GM12891 (cell line): ENCODE measurements around the gene IRF5.

ENCODE experiments used
- POLR2A ChIP-seq: IDR thresholded peaks from 2 replicates; pipeline ENCODE4 v1.6.1; 2011; ENCODE audit warnings: low read depth, low read length, control low read depth
- POLR2AphosphoS5 ChIP-seq: IDR thresholded peaks from 2 replicates; pipeline ENCODE4 v1.6.1; 2011; ENCODE audit warnings: low read depth, low read length, control low read depth
- TAF1 ChIP-seq: IDR thresholded peaks from 2 replicates; pipeline ENCODE4 v1.6.1; 2011; ENCODE audit warnings: low read depth, low read length, control low read depth

DNA sequence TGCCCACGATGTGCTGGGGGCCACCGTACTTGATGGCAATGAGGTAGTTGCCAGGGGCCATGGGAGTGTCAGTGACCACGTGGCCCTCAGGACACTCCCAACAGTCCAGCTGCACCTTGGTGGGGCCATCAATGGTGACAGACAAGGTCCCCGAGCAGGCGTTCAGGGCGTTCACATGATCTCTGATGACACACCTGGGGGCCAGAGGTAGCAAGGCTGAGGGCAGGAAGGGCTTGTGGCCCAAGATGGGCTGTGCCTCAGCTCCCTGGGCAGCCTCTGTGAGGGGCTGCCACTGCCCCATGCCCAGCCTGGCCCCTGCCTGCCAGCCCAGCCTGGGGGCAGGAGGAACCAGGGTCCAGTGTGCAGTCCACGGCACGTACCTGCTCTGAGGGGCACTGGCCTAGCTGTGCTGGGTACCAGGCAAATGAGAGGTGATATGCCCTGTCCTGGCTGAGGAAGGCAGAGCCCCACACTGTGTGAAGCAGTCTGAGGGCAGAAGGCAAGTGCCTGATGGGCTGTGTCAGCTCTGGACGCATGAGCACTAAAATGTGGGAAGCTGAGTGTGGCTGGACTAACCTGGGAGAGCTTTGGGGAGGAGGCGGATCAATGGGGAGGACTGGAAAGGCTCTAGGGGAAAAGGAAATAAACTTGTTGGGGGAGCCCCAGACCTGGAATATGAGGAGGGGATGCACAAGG is 23.7 kb upstream of the IRF5 start:
- TF ChIP-seq POLR2A (no peak), TAF1 (no peak), POLR2AphosphoS5 (no peak)
